Stimulated activated CD8-positive, alpha-beta memory T cell treated with anti-CD3 and anti-CD28 coated beads, Interleukin-15, amount 100 ng/mL, for 48 hours (primary cell): Measurements from ENCODE around the gene TLE6.
"Not testable (repeated sequence)": the region's sequence is repeated elsewhere in the genome, so short reads cannot be mapped to it uniquely, and the experiment has no call there.

ENCODE experiments used
- DNase-seq, 2 donors: peaks; one replicate each; pipeline ENCODE4 v3.0.0-alpha.2; 2020; ENCODE audit warnings: low read depth in 2 of 2

TLE6 gene

GRCh38 chr19:2977001-2977745 is at the start of gene TLE6:
Gene TLE6, plus strand, starts transcription at chr19:2977564. Its CDS starts 670 bp downstream, at chr19:2978234.
- peak; percentile 92 to 93 for DNase-seq

- no peak for DNase-seq
Measured at GRCh38 chr19:2933490-2933910, 43.9 kb upstream of the TLE6 start.

- DNase-seq = not testable (repeated sequence)
Measured at GRCh38 chr19:2935863-2936262, 41.5 kb upstream of the TLE6 start.

- no peak for DNase-seq
Measured at GRCh38 chr19:2942928-2943640, 34.3 kb upstream of the TLE6 start.

- no peak for DNase-seq
Measured at GRCh38 chr19:2944403-2944774, 33.0 kb upstream of the TLE6 start.

- peak; percentile 96 to 97 for DNase-seq
Measured at GRCh38 chr19:2944775-2945574, 32.4 kb upstream of the TLE6 start, which contains the start of gene ZNF77. Gene ZNF77, minus strand, starts transcription at chr19:2944971. Its CDS starts 131 bp downstream, at chr19:2944840.

- no peak for DNase-seq
Measured at GRCh38 chr19:2945575-2946184, 31.7 kb upstream of the TLE6 start.

GRCh38 chr19:2949939-2950285 is 27.5 kb upstream of the TLE6 start:
- no peak for DNase-seq

GRCh38 chr19:2950286-2951124 is 26.9 kb upstream of the TLE6 start:
- peak; percentile 98 to 99 for DNase-seq

GRCh38 chr19:2952953-2953481 is 24.3 kb upstream of the TLE6 start:
- DNase-seq = no peak

GRCh38 chr19:2957160-2957559 is 20.2 kb upstream of the TLE6 start:
- DNase-seq = no peak

GRCh38 chr19:2960120-2960519 is 17.2 kb upstream of the TLE6 start:
- no peak for DNase-seq

- no peak for DNase-seq
Measured at GRCh38 chr19:2962018-2962670, 15.2 kb upstream of the TLE6 start.

GRCh38 chr19:2963122-2963521 is 14.2 kb upstream of the TLE6 start:
- DNase-seq = no peak

GRCh38 chr19:2963631-2964030 is 13.7 kb upstream of the TLE6 start:
- not testable (repeated sequence) for DNase-seq

GRCh38 chr19:2964874-2965273 is 12.5 kb upstream of the TLE6 start:
- DNase-seq = no peak

GRCh38 chr19:2967972-2968371 is 9.4 kb upstream of the TLE6 start:
- DNase-seq = no peak

GRCh38 chr19:2969104-2969504 is 8.3 kb upstream of the TLE6 start:
- DNase-seq = no peak

- DNase-seq = no peak
Measured at GRCh38 chr19:2970201-2970835, 7.0 kb upstream of the TLE6 start.

GRCh38 chr19:2973229-2973628 is 4.1 kb upstream of the TLE6 start:
- DNase-seq = no peak
